ENCODE results near the gene LRRN4CL. TPM values are rescaled to one million over a fixed set of nuclear protein-coding genes. Genes with fewer than 3 reads are reported as not detected.
A peak's percentile ranks its signal among the peaks of the same experiment; 100 is the strongest.

Gene LRRN4CL
- total and polyA plus RNA-seq, 2 of the 8 experiments (the other 6 are each of a cell fraction or from before 2014, with no cell fraction given), result 0.05 to 0.26 TPM

DNA sequence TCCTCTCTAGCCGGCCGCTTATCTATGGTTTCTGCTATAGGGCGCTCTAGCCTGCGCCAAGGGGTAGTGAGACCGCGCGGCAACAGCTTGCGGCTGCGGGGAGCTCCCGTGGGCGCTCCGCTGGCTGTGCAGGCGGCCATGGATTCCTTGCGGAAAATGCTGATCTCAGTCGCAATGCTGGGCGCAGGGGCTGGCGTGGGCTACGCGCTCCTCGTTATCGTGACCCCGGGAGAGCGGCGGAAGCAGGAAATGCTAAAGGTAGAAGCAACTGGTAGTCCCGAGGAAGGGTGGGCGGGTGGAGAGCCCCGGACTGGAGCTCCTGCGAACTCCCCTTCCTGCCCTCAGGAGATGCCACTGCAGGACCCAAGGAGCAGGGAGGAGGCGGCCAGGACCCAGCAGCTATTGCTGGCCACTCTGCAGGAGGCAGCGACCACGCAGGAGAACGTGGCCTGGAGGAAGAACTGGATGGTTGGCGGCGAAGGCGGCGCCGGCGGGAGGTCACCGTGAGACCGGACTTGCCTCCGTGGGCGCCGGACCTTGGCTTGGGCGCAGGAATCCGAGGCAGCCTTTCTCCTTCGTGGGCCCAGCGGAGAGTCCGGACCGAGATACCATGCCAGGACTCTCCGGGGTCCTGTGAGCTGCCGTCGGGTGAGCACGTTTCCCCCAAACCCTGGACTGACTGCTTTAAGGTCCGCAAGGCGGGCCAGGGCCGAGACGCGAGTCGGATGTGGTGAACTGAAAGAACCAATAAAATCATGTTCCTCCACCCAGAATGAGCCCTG is 17.5 kb downstream of the LRRN4CL start, which contains the start of the genes LBHD1 and UQCC3 (continued):
- TF ChIP-seq FOSL1 (IDR thresholded peaks at IDR 0.05; ENCODE audit: insufficient read depth, low read depth, low read length) (no peak), NRF1 (IDR thresholded peaks at IDR 0.05; ENCODE audit: low read depth, low read length) (no peak), SIN3A (conservative IDR thresholded peaks at IDR 0.05 in 1 of 2, IDR thresholded peaks at IDR 0.05 in 1 of 2; ENCODE audit: low read depth in 1 of 2, low read length in 2 of 2) (peak; percentile 63 to 87; a peak in 3 of 4 replicates), CREB1 (IDR thresholded peaks at IDR 0.05) (peak; percentile 36; the same call in 1 of the 2 replicates), RBBP5 (IDR thresholded peaks at IDR 0.05; ENCODE audit: borderline replicate concordance, low read depth, low read length) (no peak), TCF12 (IDR thresholded peaks at IDR 0.05; ENCODE audit: low read depth, low read length) (no peak), HDAC6 (IDR thresholded peaks at IDR 0.05; ENCODE audit: low read depth, low read length) (no peak), CBX8 (IDR thresholded peaks at IDR 0.05; ENCODE audit: borderline replicate concordance, low read depth, low read length) (no peak), MAFK (IDR thresholded peaks at IDR 0.05; ENCODE audit: low read depth, low read length) (no peak), RNF2 (IDR thresholded peaks at IDR 0.05; ENCODE audit: borderline replicate concordance, low read depth, low read length, missing control alignments, poor library complexity, severe bottlenecking) (no peak), POU5F1 (IDR thresholded peaks at IDR 0.05; ENCODE audit: low read depth, low read length) (no peak), EP300 (IDR thresholded peaks at IDR 0.05; ENCODE audit: borderline replicate concordance in 1 of 2, low read depth in 2 of 2, low read length in 2 of 2) (no peak), RFX5 (IDR thresholded peaks at IDR 0.05; ENCODE audit: borderline replicate concordance, low read depth, low read length) (no peak), JUND (IDR thresholded peaks at IDR 0.05; ENCODE audit: low read length) (peak; percentile 31; the same call in 1 of the 2 replicates), SP1 (IDR thresholded peaks at IDR 0.05; ENCODE audit: low read depth, low read length) (no peak), BCL11A (IDR thresholded peaks at IDR 0.05; ENCODE audit: low read depth in 2 of 2, low read length in 2 of 2) (no peak), TEAD4 (IDR thresholded peaks at IDR 0.05; ENCODE audit: low read depth, low read length) (peak; percentile 47), CTBP2 (IDR thresholded peaks at IDR 0.05; ENCODE audit: borderline replicate concordance, insufficient read depth, insufficient read length, low read length) (no peak)
- TF ChIP-seq, protein P1, sequence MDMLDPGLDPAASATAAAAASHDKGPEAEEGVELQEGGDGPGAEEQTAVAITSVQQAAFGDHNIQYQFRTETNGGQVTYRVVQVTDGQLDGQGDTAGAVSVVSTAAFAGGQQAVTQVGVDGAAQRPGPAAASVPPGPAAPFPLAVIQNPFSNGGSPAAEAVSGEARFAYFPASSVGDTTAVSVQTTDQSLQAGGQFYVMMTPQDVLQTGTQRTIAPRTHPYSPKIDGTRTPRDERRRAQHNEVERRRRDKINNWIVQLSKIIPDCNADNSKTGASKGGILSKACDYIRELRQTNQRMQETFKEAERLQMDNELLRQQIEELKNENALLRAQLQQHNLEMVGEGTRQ (IDR thresholded peaks at IDR 0.05; ENCODE audit: low read length), result no peak
- TF ChIP-seq, protein P2, sequence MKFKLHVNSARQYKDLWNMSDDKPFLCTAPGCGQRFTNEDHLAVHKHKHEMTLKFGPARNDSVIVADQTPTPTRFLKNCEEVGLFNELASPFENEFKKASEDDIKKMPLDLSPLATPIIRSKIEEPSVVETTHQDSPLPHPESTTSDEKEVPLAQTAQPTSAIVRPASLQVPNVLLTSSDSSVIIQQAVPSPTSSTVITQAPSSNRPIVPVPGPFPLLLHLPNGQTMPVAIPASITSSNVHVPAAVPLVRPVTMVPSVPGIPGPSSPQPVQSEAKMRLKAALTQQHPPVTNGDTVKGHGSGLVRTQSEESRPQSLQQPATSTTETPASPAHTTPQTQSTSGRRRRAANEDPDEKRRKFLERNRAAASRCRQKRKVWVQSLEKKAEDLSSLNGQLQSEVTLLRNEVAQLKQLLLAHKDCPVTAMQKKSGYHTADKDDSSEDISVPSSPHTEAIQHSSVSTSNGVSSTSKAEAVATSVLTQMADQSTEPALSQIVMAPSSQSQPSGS (IDR thresholded peaks at IDR 0.05; ENCODE audit: low read length), result no peak; the same call in 1 of the 2 replicates

Measured in H1 (cell line).